DMS79 treated with DMSO at 0.1 percent for 48 hours (cell line): Measurements from ENCODE around the gene LIG1.
"Not testable (repeated sequence)": the region's sequence is repeated elsewhere in the genome, so short reads cannot be mapped to it uniquely, and the experiment has no call there.

Experiments
- DNase-seq: peaks from one replicate; lab custom pipeline; 2025; lab: John Stamatoyannopoulos, UW

LIG1 gene

GRCh38 chr19:48081106-48081505 is 89.0 kb downstream of the LIG1 start:
- no peak for DNase-seq

DNA sequence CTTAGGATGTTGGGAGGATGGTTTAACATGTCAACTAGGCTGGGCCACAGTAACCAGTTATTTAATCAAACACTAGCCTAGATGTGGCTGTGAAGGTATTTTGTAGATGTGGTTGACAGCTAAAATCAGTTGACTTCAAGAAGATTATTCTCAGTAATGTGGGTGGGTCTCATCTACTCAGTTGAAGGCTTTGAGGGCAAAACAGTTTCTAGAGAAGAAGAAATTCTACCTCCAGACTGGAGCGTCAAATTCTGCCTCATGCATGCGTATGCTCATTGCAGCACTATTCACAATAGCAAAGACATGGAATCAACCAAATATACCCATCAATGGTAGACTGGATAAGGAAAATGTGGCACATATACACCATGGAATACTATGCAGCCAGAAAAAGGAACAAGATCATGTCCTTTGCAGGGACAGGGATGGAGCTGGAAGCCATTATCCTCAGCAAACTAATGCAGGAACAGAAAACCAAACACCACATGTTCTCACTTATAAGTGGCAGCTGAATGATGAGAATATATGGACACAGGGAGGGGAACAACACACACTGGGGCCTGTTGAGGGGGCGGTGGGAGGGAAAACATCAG is 99.9 kb downstream of the LIG1 start:
- not testable (repeated sequence) for DNase-seq

- DNase-seq: no peak
Observed at GRCh38 chr19:48069435-48069834, 100.7 kb downstream of the LIG1 start.
